ENCODE measurements around the gene ZC3H15.
"Not testable (repeated sequence)": the region's sequence is repeated elsewhere in the genome, so short reads cannot be mapped to it uniquely, and the experiment has no call there.

GRCh38 chr2:186439673-186440095, 46.4 kb upstream of the ZC3H15 start:
- TF ChIP-seq POLR2A (IDR thresholded peaks at IDR 0.05) = not testable (repeated sequence)
- TF ChIP-seq, protein P1, sequence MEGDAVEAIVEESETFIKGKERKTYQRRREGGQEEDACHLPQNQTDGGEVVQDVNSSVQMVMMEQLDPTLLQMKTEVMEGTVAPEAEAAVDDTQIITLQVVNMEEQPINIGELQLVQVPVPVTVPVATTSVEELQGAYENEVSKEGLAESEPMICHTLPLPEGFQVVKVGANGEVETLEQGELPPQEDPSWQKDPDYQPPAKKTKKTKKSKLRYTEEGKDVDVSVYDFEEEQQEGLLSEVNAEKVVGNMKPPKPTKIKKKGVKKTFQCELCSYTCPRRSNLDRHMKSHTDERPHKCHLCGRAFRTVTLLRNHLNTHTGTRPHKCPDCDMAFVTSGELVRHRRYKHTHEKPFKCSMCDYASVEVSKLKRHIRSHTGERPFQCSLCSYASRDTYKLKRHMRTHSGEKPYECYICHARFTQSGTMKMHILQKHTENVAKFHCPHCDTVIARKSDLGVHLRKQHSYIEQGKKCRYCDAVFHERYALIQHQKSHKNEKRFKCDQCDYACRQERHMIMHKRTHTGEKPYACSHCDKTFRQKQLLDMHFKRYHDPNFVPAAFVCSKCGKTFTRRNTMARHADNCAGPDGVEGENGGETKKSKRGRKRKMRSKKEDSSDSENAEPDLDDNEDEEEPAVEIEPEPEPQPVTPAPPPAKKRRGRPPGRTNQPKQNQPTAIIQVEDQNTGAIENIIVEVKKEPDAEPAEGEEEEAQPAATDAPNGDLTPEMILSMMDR (IDR thresholded peaks at IDR 0.05) = not testable (repeated sequence)
